ENCODE data around the gene PFKFB3. TPM values are rescaled to one million over a fixed set of nuclear protein-coding genes. Genes with fewer than 3 reads are reported as not detected.

PFKFB3 gene
- total and polyA plus RNA-seq, 8 donors = 10.0 to 28.4 (median 17.8) TPM

GRCh38 chr10:6216916-6217315 lies 14.2 kb downstream of the PFKFB3 start:
- FAIRE-seq (no peak), ATAC-seq (no peak), DNase-seq (no peak)
- no peaks in the 10 kb centered on the region for H3K4me1 ChIP-seq
- H3K9me3 ChIP-seq = no peaks in the 10 kb centered on the region
- no peaks in the 10 kb centered on the region for H3K27me3 ChIP-seq
- intact Hi-C loops (cut with DNase I) = loop anchor here in 1 of 3 donors (10.0 kb wide), 1 partner anchor 188 kb away; no protein-coding TSS in a partner anchor
- peaks cover 11 to 82% (median 14%) of the 10 kb centered on the region in 3 donors for H3K36me3 ChIP-seq
- no peak overlapping the region for H3K27ac ChIP-seq
- TF ChIP-seq CTCF (IDR thresholded peaks at IDR 0.05) = no peak
- no peak overlapping the region for H3K4me3 ChIP-seq
- 86 to 89% methylated on average over 20 of the region's 20 CpGs for WGBS, 2 donors

- 81 to 92% methylated on average over 3 of the region's 3 CpGs for WGBS, 2 donors
These were observed 14.9 kb downstream of the PFKFB3 start for GRCh38 chr10:6217611-6218010.

GRCh38 chr10:6218692-6219493 lies 16.2 kb downstream of the PFKFB3 start:
- DNase-seq = peak in 1 of 6 donors; percentile 32
- WGBS, 2 donors = 92 to 95% methylated on average over 24 of the region's 24 CpGs
- intact Hi-C loops (cut with DNase I) = loop anchor here in 1 of 3 donors (10.0 kb wide), 1 partner anchor 186 kb away; no protein-coding TSS in a partner anchor
- Histone ChIP-seq H3K27me3 (no peaks in the 10 kb centered on the region), H3K9me3 (no peaks in the 10 kb centered on the region), H3K36me3 (peaks cover 16 to 95% (median 16%) of the 10 kb centered on the region in 3 donors), H3K4me1 (no peaks in the 10 kb centered on the region), H3K4me3 (no peak overlapping the region), H3K27ac (no peak overlapping the region)
- TF ChIP-seq CTCF (IDR thresholded peaks at IDR 0.05) = no peak
- ATAC-seq = no peak
- no peak for FAIRE-seq

More at GRCh38 chr10:6217611-6218010, 14.9 kb downstream of the PFKFB3 start:
- no peak overlapping the region for H3K4me3 ChIP-seq
- DNase-seq = no peak
- no peaks in the 10 kb centered on the region for H3K9me3 ChIP-seq
- H3K36me3 ChIP-seq = peaks cover 11 to 89% (median 15%) of the 10 kb centered on the region in 3 donors
- H3K27ac ChIP-seq = no peak overlapping the region
- no peaks in the 10 kb centered on the region for H3K4me1 ChIP-seq
- no peak for FAIRE-seq
- H3K27me3 ChIP-seq = no peaks in the 10 kb centered on the region
- no peak for ATAC-seq
- intact Hi-C loops (cut with DNase I) = loop anchor here in 1 of 3 donors (10.0 kb wide), 1 partner anchor 187 kb away; no protein-coding TSS in a partner anchor
- TF ChIP-seq CTCF (IDR thresholded peaks at IDR 0.05) = no peak

DNA sequence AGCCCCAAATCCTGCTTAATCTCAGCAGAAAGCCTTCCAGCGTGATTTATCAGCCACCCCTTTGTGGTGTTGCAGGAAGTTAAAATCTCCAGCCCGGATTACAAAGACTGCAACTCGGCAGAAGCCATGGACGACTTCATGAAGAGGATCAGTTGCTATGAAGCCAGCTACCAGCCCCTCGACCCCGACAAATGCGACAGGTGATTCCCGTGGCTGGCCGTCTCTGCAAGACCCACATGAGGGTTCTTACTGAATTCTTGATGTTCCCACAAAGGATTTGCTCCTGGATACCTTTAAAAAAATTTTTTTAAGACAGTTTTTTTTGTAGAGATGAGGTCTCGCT lies 16.7 kb downstream of the PFKFB3 start:
- Histone ChIP-seq H3K9me3 (no peaks in the 10 kb centered on the region), H3K27ac (no peak overlapping the region), H3K4me1 (no peaks in the 10 kb centered on the region), H3K4me3 (no peak overlapping the region), H3K27me3 (no peaks in the 10 kb centered on the region), H3K36me3 (peaks cover 13 to 95% (median 20%) of the 10 kb centered on the region in 3 donors)
- TF ChIP-seq CTCF (IDR thresholded peaks at IDR 0.05) = no peak
- WGBS, 2 donors = 88 to 91% methylated on average over 10 of the region's 10 CpGs
- no peak for FAIRE-seq
- peak in 1 of 6 donors; percentile 21 for DNase-seq
- intact Hi-C loops (cut with DNase I) = loop anchor here in 1 of 3 donors (10.0 kb wide), 1 partner anchor 185 kb away; no protein-coding TSS in a partner anchor
- ATAC-seq = no peak
